ENCODE results near the gene ADK. TPM values are rescaled to one million over a fixed set of nuclear protein-coding genes. Genes with fewer than 3 reads are reported as not detected.
"Not testable (repeated sequence)": the region's sequence is repeated elsewhere in the genome, so short reads cannot be mapped to it uniquely, and the experiment has no call there.

The ADK gene
- total and polyA plus RNA-seq, 10 donors = 11.1 to 40.5 (median 32.1) TPM

GRCh38 chr10:74208997-74209396, 58.0 kb downstream of the ADK start:
- H3K9me3 ChIP-seq = no peaks in the 10 kb centered on the region
- no peak overlapping the region for H3K27ac ChIP-seq
- H3K36me3 ChIP-seq = peaks cover 0 to 17% (median 0%) of the 10 kb centered on the region in 6 donors
- no peak overlapping the region for H3K4me3 ChIP-seq
- no peaks in the 10 kb centered on the region for H3K27me3 ChIP-seq (replicated peaks in 1 of 7)
- H3K4me1 ChIP-seq = peaks cover 0 to 25% (median 1%) of the 10 kb centered on the region in 6 donors
- 95 to 99% (median 97%) methylated on average over 3 of the region's 3 CpGs for WGBS, 5 donors
- no peak for TF ChIP-seq POLR2A (IDR thresholded peaks at IDR 0.05)
- TF ChIP-seq POLR2AphosphoS5 (IDR thresholded peaks at IDR 0.05) = no peak
- TF ChIP-seq CTCF (IDR thresholded peaks at IDR 0.05 in 8 of 11, conservative IDR thresholded peaks at IDR 0.05 in 3 of 11) = no peak
- no peak for DNase-seq
- intact Hi-C loops (cut with DNase I; ENCODE audit: low total_unique reads) = no loop called here

- Histone ChIP-seq H3K27me3 (replicated peaks in 1 of 7) (no peaks in the 10 kb centered on the region), H3K9me3 (no peaks in the 10 kb centered on the region), H3K4me1 (peaks cover 0 to 31% (median under 1%) of the 10 kb centered on the region in 6 donors), H3K27ac (no peak overlapping the region), H3K36me3 (peaks cover 0 to 6% (median 0%) of the 10 kb centered on the region in 6 donors), H3K4me3 (no peak overlapping the region)
- 94 to 100% (median 95%) methylated on average over 2 of the region's 2 CpGs for WGBS, 5 donors
- TF ChIP-seq CTCF (IDR thresholded peaks at IDR 0.05 in 8 of 11, conservative IDR thresholded peaks at IDR 0.05 in 3 of 11) (no peak), POLR2A (IDR thresholded peaks at IDR 0.05) (no peak), POLR2AphosphoS5 (IDR thresholded peaks at IDR 0.05) (no peak)
- DNase-seq = no peak
- intact Hi-C loops (cut with DNase I; ENCODE audit: low total_unique reads) = no loop called here
Observed at GRCh38 chr10:74213019-74213418, 62.0 kb downstream of the ADK start.

GRCh38 chr10:74213571-74214162, 62.6 kb downstream of the ADK start:
- no peak overlapping the region for H3K4me3 ChIP-seq
- H3K36me3 ChIP-seq = peaks cover 0 to 6% (median 0%) of the 10 kb centered on the region in 6 donors
- no peak overlapping the region for H3K27ac ChIP-seq
- peaks cover 0 to 30% (median 0%) of the 10 kb centered on the region in 6 donors for H3K4me1 ChIP-seq
- DNase-seq = no peak
- TF ChIP-seq CTCF (IDR thresholded peaks at IDR 0.05 in 8 of 11, conservative IDR thresholded peaks at IDR 0.05 in 3 of 11) (peak in 8 of 11 experiments; percentile 9 to 53 (median 39)), POLR2AphosphoS5 (IDR thresholded peaks at IDR 0.05) (no peak), POLR2A (IDR thresholded peaks at IDR 0.05) (no peak)
- 71 to 82% (median 76%) methylated on average over 3 of the region's 3 CpGs for WGBS, 5 donors
- intact Hi-C loops (cut with DNase I; ENCODE audit: low total_unique reads) = no loop called here
- H3K27me3 ChIP-seq (replicated peaks in 1 of 7) = no peaks in the 10 kb centered on the region
- no peaks in the 10 kb centered on the region for H3K9me3 ChIP-seq

- H3K27ac ChIP-seq; H3K27me3 ChIP-seq (replicated peaks in 1 of 7); intact Hi-C loops (cut with DNase I; ENCODE audit: low total_unique reads); H3K4me3 ChIP-seq; H3K9me3 ChIP-seq; H3K36me3 ChIP-seq: not testable (repeated sequence)
- H3K4me1 ChIP-seq = peaks cover 0 to 30% (median 0%) of the 10 kb centered on the region in 6 donors
- WGBS, 5 donors = 80 to 98% (median 96%) methylated on average over 13 of the region's 13 CpGs
- DNase-seq = peak; percentile 55
Observed at GRCh38 chr10:74217110-74217509, 66.1 kb downstream of the ADK start.

- H3K36me3 ChIP-seq; H3K27me3 ChIP-seq (replicated peaks in 1 of 7); H3K27ac ChIP-seq; H3K9me3 ChIP-seq; H3K4me1 ChIP-seq; intact Hi-C loops (cut with DNase I; ENCODE audit: low total_unique reads); H3K4me3 ChIP-seq; DNase-seq: not testable (repeated sequence)
- 93 to 98% (median 97%) methylated on average over 3 to 4 of the region's 4 CpGs for WGBS, 5 donors
Observed at GRCh38 chr10:74222467-74222866, 71.4 kb downstream of the ADK start.
